GM23248 (cell line): ENCODE results near the gene THAP4. TPM values are rescaled to one million over a fixed set of nuclear protein-coding genes. Genes with fewer than 3 reads are reported as not detected.

ENCODE experiments used
- DNase-seq: peaks from one replicate; pipeline ENCODE4 v3.0.0-alpha.2; 2015
- H2AFZ ChIP-seq: fragments of 200-600 bp; sonication (generic); 2 replicates; pipeline ENCODE4 v1.6.1; 2016; ENCODE audit warnings: antibody characterized with exemption
- H3F3A ChIP-seq: fragments of 200-600 bp; sonication (generic); 2 replicates; pipeline ENCODE4 v1.6.1; 2016; ENCODE audit warnings: mild to moderate bottlenecking, antibody characterized with exemption, mixed run types; ENCODE audit not compliant: insufficient read depth
- H3K27ac ChIP-seq: fragments of 200-600 bp; sonication (generic); 2 replicates; pipeline ENCODE4 v1.5.1; 2016; ENCODE audit warnings: mild to moderate bottlenecking
- H3K27me3 ChIP-seq: fragments of 200-600 bp; sonication (generic); replicated peaks from 2 replicates; pipeline ENCODE4 v1.6.1; 2016; ENCODE audit warnings: mild to moderate bottlenecking; ENCODE audit not compliant: insufficient read depth
- H3K36me3 ChIP-seq: fragments of 200-600 bp; sonication (generic); 2 replicates; pipeline ENCODE4 v1.6.1; 2016; ENCODE audit warnings: low read depth, mild to moderate bottlenecking
- H3K4me1 ChIP-seq: fragments of 200-600 bp; sonication (generic); 2 replicates; pipeline ENCODE4 v1.6.1; 2016; ENCODE audit warnings: mild to moderate bottlenecking; ENCODE audit not compliant: insufficient read depth
- H3K4me2 ChIP-seq: fragments of 200-600 bp; sonication (generic); one replicate; pipeline ENCODE4 v1.6.1; 2016; ENCODE audit warnings: mild to moderate bottlenecking; ENCODE audit not compliant: unreplicated experiment
- H3K4me3 ChIP-seq: fragments of 200-600 bp; sonication (generic); 2 replicates; pipeline ENCODE4 v1.5.1; 2016; ENCODE audit warnings: mild to moderate bottlenecking
- H3K79me2 ChIP-seq: fragments of 200-600 bp; sonication (generic); 2 replicates; pipeline ENCODE4 v1.6.1; 2016; ENCODE audit warnings: mild to moderate bottlenecking; ENCODE audit not compliant: insufficient read depth
- H3K9ac ChIP-seq: fragments of 200-600 bp; sonication (generic); 2 replicates; pipeline ENCODE4 v1.6.1; 2016; ENCODE audit warnings: mild to moderate bottlenecking
- H3K9me2 ChIP-seq: fragments of 200-600 bp; sonication (generic); 2 replicates; pipeline ENCODE4 v1.6.1; 2016; ENCODE audit warnings: mixed run types, mild to moderate bottlenecking, moderate library complexity; ENCODE audit not compliant: insufficient read depth
- H3K9me3 ChIP-seq: fragments of 200-600 bp; sonication (generic); one replicate; pipeline ENCODE4 v1.6.1; 2017; ENCODE audit warnings: low read depth
- H4K20me1 ChIP-seq: fragments of 200-600 bp; sonication (generic); 2 replicates; pipeline ENCODE4 v1.6.0; 2016; ENCODE audit not compliant: insufficient read depth
- EZH2 ChIP-seq: fragments of 200-600 bp; sonication (generic); IDR thresholded peaks from 2 replicates; pipeline ENCODE4 v1.6.1; 2018; ENCODE audit warnings: antibody characterized with exemption, mild to moderate bottlenecking; ENCODE audit not compliant: insufficient read depth, poor library complexity, severe bottlenecking
- EZH2phosphoT487 ChIP-seq: fragments of 200-600 bp; sonication (generic); IDR thresholded peaks from 2 replicates; pipeline ENCODE4 v1.6.1; 2018; ENCODE audit warnings: antibody characterized with exemption, moderate library complexity, mild to moderate bottlenecking, low read depth; ENCODE audit not compliant: insufficient read depth
- WGBS, 2 experiments: methylation state at CpG; one replicate each; pipeline ENCODE4 v1.1.6; 2015 to 2017; ENCODE audit warnings: low lambda C conversion rate in 2 of 2, low coverage in 1 of 2; ENCODE audit errors: missing lambda C conversion rate in 2 of 2; 5-methylcytosine and 5-hydroxymethylcytosine counted together
- in situ Hi-C: fragments of 300-500 bp; cut with MboI; formaldehyde crosslinking; loops from 2 replicates; pipeline ENCODE4 v1.15.0; 2020
- polyA plus RNA-seq: library from polyadenylated mRNA; unstranded; fragments of >200 nt; fragmentation: Nextera tagmentation; extraction: Ambion mirVana; gene quantifications from 2 replicates; pipeline ENCODE4 v1.2.1, GENCODE V29; 2016
- small RNA-seq: library from RNA; depleted of rRNA; stranded (forward); fragments of <200 nt; gene quantifications from one replicate; pipeline ENCODE3, GENCODE V24; 2014; ENCODE audit warnings: low read depth, low replicate concordance
- total RNA-seq: library from RNA; depleted of rRNA; stranded (reverse); fragments of >200 nt; shearing (Covaris generic); gene quantifications from 2 replicates; pipeline ENCODE4 v1.2.3, GENCODE V29; 2014; rRNA removed

THAP4 gene
- total and polyA plus RNA-seq, 2 experiments from 2014 or later, result 46.4 to 53.4 TPM

GRCh38 chr2:241539616-241540374, 97.2 kb downstream of the THAP4 start:
- Histone ChIP-seq H3K9me3 (no peaks in the 10 kb centered on the region), H3K27ac (no peak overlapping the region), H3F3A (peaks cover 10% of the 10 kb centered on the region; the same call in 1 of the 2 replicates), H4K20me1 (no peaks in the 10 kb centered on the region), H3K9ac (no peak overlapping the region), H3K9me2 (no peaks in the 10 kb centered on the region), H3K4me1 (no peaks in the 10 kb centered on the region), H3K4me3 (no peak overlapping the region), H3K27me3 (peaks cover 6% of the 10 kb centered on the region), H2AFZ (no peak overlapping the region), H3K4me2 (no peak overlapping the region), H3K79me2 (no peaks in the 10 kb centered on the region), H3K36me3 (no peaks in the 10 kb centered on the region)
- no peak for DNase-seq
- in situ Hi-C loops, result no loop called here
- WGBS, 2 experiments, result 95 to 97% methylated on average over 11 of the region's 11 CpGs
- TF ChIP-seq EZH2phosphoT487, result no peak
- TF ChIP-seq EZH2, result no peak

GRCh38 chr2:241538838-241539615, 97.9 kb downstream of the THAP4 start:
- Histone ChIP-seq H3K4me2 (no peak overlapping the region), H3K9ac (no peak overlapping the region), H4K20me1 (no peaks in the 10 kb centered on the region), H3K27me3 (peaks cover 6% of the 10 kb centered on the region), H3K9me2 (no peaks in the 10 kb centered on the region), H2AFZ (no peak overlapping the region), H3K4me1 (no peaks in the 10 kb centered on the region), H3K9me3 (no peaks in the 10 kb centered on the region), H3K79me2 (no peaks in the 10 kb centered on the region), H3K36me3 (no peaks in the 10 kb centered on the region), H3K4me3 (no peak overlapping the region), H3K27ac (no peak overlapping the region), H3F3A (peaks cover 2% of the 10 kb centered on the region; the same call in 1 of the 2 replicates)
- TF ChIP-seq EZH2 (no peak), EZH2phosphoT487 (no peak)
- in situ Hi-C loops, result no loop called here
- WGBS, 2 experiments, result 83 to 85% methylated on average over 15 of the region's 15 CpGs
- no peak for DNase-seq

- Histone ChIP-seq H3K36me3 (no peaks in the 10 kb centered on the region), H4K20me1 (no peaks in the 10 kb centered on the region), H3K79me2 (no peaks in the 10 kb centered on the region), H3K9ac (no peak overlapping the region), H2AFZ (no peak overlapping the region), H3K9me2 (no peaks in the 10 kb centered on the region), H3K9me3 (no peaks in the 10 kb centered on the region), H3K4me3 (no peak overlapping the region), H3K4me2 (no peak overlapping the region), H3K27ac (no peak overlapping the region), H3K27me3 (peaks cover 2% of the 10 kb centered on the region; the same call in 1 of the 2 replicates), H3K4me1 (no peaks in the 10 kb centered on the region), H3F3A (no peaks in the 10 kb centered on the region)
- TF ChIP-seq EZH2phosphoT487 (no peak), EZH2 (no peak)
- in situ Hi-C loops, result no loop called here
- 46 to 54% methylated on average over 13 of the region's 13 CpGs for WGBS, 2 experiments
- no peak for DNase-seq
Observed at GRCh38 chr2:241535871-241536655, 100.9 kb downstream of the THAP4 start.

- H4K20me1 ChIP-seq, result no peaks in the 10 kb centered on the region
- H3K9ac ChIP-seq, result no peak overlapping the region
- in situ Hi-C loops, result no loop called here
- WGBS, 2 experiments, result 65% methylated on average over 17 of the region's 17 CpGs
- H3K27me3 ChIP-seq, result peaks cover 4% of the 10 kb centered on the region; the same call in 1 of the 2 replicates
- H3K4me1 ChIP-seq, result no peaks in the 10 kb centered on the region
- H2AFZ ChIP-seq, result no peak overlapping the region
- no peaks in the 10 kb centered on the region for H3K9me2 ChIP-seq
- H3K27ac ChIP-seq, result no peak overlapping the region
- no peak overlapping the region for H3K4me2 ChIP-seq
- TF ChIP-seq EZH2 (no peak), EZH2phosphoT487 (no peak)
- no peaks in the 10 kb centered on the region for H3K79me2 ChIP-seq
- no peaks in the 10 kb centered on the region for H3K36me3 ChIP-seq
- H3K9me3 ChIP-seq, result no peaks in the 10 kb centered on the region
- H3F3A ChIP-seq, result no peaks in the 10 kb centered on the region
- H3K4me3 ChIP-seq, result no peak overlapping the region
- DNase-seq, result no peak
Observed at GRCh38 chr2:241534701-241535375, 102.1 kb downstream of the THAP4 start.

Small RNA genes within 50 kb of the gene (small RNA-seq; reads per million reads assigned to genes)
- gene RNA5SP122, result not detected

Other genes with a start within 250 kb of the THAP4 start
- 239 and 240 TPM in 2 replicates for gene STK25, start 128.6 kb downstream of the THAP4 start, total RNA-seq
- 120 and 121 TPM in 2 replicates for gene STK25, start 128.6 kb downstream of the THAP4 start, polyA plus RNA-seq
- gene BOK, start 78.4 kb downstream of the THAP4 start, total RNA-seq, result 36.0 and 46.6 TPM in 2 replicates
- gene BOK, start 78.4 kb downstream of the THAP4 start, polyA plus RNA-seq, result 28.0 and 28.1 TPM in 2 replicates
- gene ATG4B, start 535 bp upstream of the THAP4 start, total RNA-seq, result 53.4 and 85.5 TPM in 2 replicates
- 65.3 and 67.2 TPM in 2 replicates for gene ATG4B, start 535 bp upstream of the THAP4 start, polyA plus RNA-seq
- gene DTYMK, start 49.7 kb upstream of the THAP4 start, total RNA-seq, result 27.9 and 44.6 TPM in 2 replicates
- gene DTYMK, start 49.7 kb upstream of the THAP4 start, polyA plus RNA-seq, result 78.7 and 82.6 TPM in 2 replicates
- 13.5 and 20.3 TPM in 2 replicates for gene ING5, start 64.9 kb upstream of the THAP4 start, total RNA-seq
- 9.8 and 10.8 TPM in 2 replicates for gene ING5, start 64.9 kb upstream of the THAP4 start, polyA plus RNA-seq
- gene D2HGDH, start 97.5 kb upstream of the THAP4 start, total RNA-seq, result 19.1 and 19.6 TPM in 2 replicates
- 8.3 and 9.7 TPM in 2 replicates for gene D2HGDH, start 97.5 kb upstream of the THAP4 start, polyA plus RNA-seq
- not detected in 2 replicates for gene GAL3ST2, start 139.7 kb upstream of the THAP4 start, total RNA-seq
- not detected in 2 replicates for gene GAL3ST2, start 139.7 kb upstream of the THAP4 start, polyA plus RNA-seq
- gene NEU4, start 172.0 kb upstream of the THAP4 start, total RNA-seq, result not detected in 2 replicates
- gene NEU4, start 172.0 kb upstream of the THAP4 start, polyA plus RNA-seq, result not detected in 2 replicates
- gene PDCD1, start 221.7 kb upstream of the THAP4 start, total RNA-seq, result not detected in 2 replicates
- gene PDCD1, start 221.7 kb upstream of the THAP4 start, polyA plus RNA-seq, result not detected in 2 replicates
- gene RTP5, start 232.6 kb upstream of the THAP4 start, total RNA-seq, result not detected in 2 replicates
- gene RTP5, start 232.6 kb upstream of the THAP4 start, polyA plus RNA-seq, result not detected in 2 replicates